ENCODE measurements around the gene TACC3.

TACC3 gene

DNA sequence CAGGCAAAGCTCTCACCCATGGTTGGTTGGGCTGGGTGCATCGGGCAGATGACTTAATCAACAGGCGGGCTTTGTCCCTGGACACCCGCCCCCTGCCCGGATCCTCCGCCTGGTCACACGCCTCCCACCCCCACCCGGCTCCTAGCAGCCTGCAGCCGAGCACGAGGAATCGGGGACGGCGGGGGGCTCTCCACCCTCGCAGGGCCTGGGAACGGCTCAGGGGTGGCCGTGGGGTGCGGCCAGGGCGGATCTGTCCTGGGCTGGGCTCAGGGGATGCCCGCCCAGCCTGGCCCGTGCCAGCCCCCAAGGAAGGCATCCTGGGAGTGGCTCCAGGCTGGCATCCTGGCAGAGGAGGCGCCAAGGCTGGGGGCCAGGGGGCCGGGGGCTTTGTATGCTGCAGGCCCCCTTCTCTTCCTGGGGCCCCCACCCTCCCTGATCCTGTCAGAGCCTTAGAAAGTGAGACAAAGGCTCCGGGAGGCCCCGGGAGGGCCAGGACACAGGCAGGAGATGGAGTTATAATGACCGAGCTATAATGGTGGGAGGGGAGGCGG lies 39.3 kb downstream of the TACC3 start:
- no peak for DNase-seq (ENCODE audit: low spot score)

DNA sequence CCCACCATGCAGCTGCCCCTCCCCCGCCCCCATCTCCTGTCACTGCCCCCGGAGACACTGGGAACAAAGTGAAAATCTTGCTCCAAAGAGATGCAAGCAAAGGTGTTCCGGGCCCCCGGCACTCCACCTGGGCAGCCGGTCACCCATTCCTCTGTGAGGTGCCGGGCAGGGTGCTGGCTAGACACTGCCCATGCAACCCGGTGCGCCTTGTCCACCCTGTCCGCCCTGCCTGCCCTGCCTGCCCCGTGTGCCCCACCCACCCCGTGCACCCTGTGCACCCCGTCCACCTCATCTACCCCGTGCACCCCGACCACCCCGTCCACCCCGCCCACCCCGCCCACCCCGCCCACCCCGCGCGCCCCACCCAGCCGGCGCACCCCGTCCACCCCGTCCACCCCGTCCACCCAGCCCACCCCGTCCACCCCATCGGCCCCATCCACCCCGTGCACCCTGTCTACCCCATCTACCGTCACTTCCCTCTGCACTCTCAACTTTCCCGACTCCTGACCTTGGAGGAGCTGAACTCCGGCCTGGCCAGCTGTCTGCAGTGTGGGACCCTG lies 39.9 kb downstream of the TACC3 start:
- no peak for DNase-seq (ENCODE audit: low spot score)

DNA sequence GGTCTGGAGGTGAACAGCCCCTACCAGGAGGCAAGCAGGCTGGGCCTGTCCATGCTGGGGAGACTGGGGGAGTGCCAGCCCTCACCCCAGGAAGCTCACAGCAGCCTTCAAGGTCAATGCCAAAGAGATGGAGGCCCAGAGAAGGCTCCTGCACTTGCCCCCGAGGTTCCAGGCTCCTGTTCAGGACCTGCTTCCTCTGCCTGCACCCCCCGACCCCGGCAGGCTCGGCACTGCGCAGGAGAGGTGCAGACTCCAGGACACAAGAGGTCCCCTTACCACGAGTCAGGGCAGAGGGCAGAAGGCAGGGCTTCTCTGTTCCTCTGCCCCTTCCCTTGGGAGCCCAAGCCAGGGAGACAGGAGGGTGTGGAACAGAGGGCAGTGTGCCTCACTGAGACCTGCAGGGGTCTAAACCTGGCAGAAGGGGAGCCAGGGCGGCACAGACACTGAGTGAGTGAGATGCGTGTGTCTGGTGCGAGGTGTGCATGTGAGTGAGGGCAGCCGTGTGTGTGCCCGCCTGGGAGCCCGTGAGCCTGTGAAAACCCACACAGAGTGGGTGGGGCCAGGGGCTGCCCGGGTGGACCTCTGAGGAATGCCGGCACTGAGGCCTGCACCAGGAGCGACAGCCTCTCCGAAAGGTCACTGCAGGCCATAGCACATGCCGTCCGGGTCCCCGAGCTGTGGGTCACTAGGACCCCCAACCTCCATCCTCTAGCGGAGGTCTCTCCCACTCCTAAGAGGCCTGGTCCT lies 41.1 kb downstream of the TACC3 start:
- DNase-seq (ENCODE audit: low spot score): no peak

DNA sequence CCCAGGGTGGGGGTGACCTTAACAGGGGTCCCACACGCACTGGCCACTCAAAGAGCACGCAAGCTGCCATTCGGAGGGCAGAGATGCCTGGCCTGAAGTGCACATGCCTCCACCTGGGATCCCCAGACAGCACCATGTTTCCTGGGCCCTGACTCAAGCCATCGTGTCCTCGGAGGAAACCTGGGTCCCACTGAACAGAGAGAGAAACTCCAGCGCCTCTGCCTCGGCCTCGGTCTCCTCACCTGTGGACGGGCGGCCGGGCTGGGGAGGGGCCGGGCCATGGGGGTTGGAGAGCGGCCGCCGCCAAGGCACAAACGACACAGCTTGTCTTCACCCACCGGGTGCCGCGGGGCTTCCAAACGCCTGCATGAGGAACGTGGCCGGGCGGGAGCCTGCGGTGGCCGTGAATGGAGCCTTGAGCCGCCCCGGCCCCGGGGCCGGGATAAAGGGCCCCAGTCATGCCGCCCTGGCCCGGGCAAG lies 41.8 kb downstream of the TACC3 start:
- no peak for DNase-seq (ENCODE audit: low spot score)

DNA sequence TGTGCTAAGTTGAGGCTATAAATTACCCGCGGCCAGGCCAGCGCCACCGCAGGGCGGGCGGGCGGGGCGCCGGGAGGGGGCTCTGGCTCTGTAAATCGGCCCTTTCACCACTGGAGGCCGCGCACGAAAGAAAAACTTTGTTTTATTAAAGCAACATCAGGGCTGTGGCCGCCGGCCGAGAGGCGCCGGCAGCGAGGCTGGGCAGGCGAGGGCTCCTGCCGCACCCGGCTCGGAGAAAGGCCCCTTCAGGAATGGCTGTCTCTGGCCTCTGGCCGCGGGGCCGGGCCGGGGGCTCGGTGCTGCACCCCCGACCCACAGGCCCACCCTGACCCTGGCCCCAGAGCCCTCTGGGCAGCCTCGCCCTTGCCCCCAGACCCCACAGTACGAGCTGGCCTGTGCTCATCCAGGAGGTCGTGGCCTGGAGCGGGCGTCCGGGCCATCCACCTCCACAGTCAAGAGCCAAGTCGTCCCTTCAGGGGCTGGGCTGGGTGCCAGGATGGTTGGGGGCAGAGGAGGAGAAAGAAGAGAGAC lies 42.3 kb downstream of the TACC3 start:
- peak; percentile 82 for DNase-seq (ENCODE audit: low spot score)

DNA sequence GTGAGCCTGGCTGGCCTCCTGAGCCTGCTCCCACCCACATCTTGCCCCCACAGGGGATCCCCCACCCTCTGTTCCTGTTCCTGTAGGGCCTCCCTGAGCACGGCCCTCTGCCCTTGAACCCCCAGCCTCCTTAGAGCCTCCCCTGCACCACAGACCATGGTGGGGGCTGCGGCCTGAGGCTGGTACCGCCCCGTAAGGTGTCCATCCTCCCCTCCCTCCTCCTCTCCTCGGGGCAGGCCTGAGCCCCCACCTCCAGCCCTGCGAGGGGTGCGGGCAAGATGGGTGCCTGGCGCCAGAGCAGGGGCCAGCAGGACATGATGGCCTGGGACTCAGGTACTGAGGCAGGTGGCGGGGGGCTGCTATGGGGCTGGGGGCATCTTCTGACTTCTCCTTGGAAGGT lies 43.3 kb downstream of the TACC3 start:
- DNase-seq (ENCODE audit: low spot score): no peak

DNA sequence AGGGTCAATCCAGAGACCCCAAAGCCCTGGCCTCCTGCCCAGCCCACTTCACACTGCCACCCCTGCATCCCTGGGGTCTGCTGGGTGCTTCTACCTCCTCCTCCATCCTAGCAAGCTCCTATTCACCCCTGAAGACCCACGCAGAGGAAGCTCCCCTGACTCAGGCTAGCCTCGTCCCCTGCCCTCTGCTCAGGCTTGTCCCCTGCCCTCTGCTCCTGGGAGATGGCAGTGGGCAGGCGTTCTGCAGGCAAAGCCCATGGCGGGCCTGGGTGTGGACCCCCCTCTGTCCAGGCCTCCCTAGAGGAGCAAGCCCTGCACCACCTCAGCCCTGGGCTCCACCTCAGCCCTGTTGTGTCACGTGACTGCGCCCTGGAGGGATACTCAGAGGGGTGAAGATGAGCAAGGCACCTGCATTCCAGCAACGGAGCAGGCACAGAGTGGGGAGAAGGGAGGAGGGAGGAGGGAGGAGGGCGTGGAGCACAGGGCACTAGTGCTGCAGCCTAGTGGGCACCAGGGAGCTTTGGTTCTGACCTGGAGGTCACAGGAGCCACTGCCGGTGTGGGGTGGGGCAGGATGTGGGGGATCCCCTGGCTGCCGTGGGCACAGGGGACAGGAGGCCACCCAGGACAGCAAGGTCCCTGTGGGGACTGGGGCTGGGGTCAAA lies 44.2 kb downstream of the TACC3 start:
- DNase-seq (ENCODE audit: low spot score): no peak

DNA sequence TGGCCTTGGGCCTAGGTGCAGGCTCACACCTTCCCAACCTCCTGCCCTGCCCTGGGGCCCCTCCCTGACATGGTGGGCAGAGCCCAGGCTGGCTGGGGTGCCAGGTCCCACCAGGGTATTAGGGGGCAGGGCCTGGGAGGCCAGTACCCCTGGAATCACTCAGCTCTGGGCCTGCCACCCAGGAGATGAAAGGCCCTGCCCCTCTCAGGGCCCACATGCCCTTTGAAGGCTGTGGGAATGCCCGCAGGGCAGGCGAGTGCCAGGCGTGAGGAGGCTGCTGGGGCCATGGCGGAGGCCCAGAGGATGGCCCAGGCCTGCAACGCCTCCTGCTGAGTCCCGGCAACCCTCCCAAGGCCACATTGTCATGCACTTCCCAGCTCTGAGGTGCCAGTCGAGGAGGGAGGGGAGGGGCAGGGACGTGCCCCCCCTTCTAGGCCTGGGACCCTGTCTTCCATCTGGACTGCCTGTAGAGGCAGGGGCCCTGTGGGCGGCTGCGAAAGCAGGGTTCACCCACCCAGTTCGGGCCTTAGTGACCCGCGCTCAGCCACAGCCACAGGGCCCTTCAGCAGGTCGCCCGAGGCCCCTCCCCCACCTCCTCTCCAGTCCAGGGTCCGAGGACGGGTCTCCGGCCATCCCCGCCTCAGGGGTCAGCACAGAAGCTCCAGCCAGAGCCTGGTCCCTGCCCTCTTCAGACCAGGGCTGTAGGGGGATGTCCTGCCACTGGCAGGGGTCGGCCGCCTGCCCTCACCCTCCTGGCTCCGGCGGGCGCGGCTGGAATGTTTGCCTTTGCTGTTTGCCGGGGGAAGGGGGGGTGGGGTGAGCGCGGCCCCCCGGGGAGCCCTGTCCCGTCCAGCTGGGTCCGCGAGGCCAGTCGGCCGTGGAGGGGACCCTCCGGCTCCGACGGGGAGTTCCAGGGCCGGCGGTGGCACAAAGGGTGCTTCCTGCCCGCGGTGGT lies 45.1 kb downstream of the TACC3 start:
- DNase-seq (ENCODE audit: low spot score): no peak

DNA sequence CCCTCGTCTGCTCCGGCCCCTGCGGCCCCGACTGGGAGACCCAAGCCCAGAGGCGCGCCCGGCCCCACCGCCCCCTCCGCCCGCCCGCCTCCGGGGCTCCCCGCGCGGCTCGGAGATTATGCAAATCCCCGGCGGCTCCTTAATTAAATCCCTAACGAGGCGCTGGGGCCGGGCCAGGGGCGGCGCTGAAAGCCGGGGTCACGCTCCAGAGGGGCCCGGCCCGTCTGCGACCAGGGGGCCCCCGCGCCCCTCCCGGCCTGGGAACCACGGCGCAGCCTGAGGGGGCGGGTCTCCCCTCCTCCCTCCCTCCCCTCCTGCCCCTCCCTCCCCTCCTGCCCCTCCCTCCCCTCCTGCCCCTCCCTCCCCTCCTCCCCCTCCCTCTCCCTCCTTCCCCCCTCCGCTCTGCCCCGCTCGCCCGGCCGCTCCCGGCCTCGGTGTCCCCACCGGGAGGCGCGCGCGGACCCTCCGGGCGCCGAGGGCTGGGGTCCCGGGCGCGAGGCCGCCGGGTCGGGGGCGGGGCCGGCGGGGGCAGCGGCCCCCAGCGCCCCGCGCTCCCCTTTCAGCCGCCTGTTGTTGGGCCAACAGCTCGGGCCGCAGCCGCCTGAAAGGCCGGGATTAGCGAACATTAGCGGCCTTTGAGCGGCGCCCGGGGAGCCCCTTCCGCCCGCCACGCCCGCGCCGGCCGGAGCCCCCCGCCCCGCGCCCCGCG lies 45.9 kb downstream of the TACC3 start:
- DNase-seq (ENCODE audit: low spot score): no peak

DNA sequence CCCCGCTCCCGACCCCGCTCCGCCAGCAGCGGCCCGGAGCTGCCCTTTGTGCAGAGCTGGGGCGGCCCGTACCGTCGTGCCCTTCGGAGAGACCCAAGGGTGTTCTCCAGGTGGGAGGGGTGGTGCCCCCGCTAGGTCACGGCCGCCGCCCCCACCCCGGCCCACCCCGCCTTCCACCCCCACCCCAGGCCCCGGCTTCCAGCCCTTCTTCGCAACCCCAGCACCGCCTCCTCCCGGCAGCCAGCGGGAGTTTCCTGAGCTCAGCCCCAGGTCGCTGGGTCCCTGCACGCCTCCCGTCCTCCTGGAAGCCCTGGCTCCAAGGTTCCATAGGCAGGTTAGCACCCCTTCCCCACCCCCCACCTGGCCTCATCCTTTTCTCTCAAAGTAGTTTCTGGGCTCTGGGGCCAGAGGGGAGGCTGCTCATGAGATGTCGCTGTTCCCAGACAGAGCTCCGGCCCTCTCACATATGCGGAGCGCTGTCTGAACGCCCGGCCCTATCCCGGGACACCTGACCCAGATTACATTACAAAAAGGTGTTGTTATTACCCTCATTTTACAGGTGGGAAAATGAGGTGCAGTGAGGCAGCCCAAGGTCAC lies 46.5 kb downstream of the TACC3 start:
- peak; percentile 62 for DNase-seq (ENCODE audit: low spot score)

DNA sequence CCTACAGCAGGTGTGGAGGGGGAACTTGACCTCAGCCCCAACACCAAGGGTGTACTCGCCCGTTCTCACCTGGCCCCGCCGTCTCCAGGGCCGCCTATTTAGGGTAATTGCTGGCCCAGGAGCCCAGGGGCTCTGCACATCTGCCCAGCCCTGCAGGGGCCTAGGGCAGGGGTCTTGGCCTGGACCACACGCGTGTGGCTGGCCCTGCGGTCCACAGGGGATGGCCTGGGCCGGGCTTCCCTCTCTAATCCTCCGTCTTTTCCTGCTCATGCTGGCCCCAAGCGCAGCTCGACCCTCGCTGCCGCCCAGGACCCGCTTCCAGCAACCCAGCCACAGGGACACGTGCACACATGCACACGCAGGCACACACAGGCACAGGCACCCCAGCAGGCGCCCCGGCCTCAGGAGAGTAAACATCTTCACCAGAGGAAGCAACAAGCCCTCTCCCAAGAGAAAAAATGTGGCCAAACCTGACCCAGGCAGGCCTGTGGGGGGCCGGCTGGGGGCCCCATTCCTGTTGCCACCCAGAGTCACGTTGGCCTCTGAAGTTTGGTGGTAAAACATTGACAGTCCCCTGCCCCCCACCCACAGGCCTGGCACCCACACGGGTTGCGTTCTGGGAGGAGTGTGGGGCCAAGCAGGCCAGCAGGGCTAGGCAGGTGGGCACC lies 47.2 kb downstream of the TACC3 start:
- no peak for DNase-seq (ENCODE audit: low spot score)

DNA sequence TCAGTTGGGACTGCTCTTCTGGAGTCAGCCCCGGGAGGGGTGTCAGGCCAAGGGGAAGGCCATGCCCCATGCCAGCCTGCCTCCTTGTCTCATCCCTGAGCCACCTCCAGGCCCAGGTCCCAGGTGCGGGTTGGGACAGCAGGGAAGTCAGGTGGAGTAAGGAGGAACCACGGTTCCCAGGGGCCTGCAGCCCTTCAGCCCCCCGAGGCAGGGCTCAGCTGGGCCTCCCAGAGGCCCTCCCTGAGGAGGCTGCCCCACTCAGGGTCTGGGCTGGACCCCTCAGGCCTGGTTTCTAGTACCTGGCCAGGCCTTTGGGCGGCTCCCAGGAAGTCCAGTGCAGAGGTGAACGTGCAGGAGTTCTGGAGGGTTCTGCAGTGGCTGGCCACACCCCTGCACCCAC lies 48.4 kb downstream of the TACC3 start:
- no peak for DNase-seq (ENCODE audit: low spot score)

DNA sequence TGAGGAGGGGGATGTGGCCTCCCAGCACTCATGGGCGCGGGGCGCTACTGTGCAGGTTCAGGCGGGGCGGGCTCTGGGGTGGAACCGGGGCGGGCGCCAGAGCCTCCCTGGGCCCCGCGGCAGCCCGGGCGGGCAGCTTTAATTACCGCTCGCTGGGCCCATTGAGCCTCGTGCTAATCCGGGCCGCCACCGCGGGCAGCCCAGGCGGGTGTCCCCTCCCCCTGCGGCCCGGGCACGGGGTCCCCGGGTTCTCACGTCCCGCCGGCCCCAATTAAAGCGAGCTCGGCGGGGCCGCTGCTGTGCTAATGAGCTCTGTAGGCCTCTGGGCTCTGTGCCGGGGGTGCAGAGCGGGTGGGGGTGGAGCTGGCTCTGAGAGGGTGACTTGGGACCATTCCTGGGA lies 48.9 kb downstream of the TACC3 start:
- no peak for DNase-seq (ENCODE audit: low spot score)

DNA sequence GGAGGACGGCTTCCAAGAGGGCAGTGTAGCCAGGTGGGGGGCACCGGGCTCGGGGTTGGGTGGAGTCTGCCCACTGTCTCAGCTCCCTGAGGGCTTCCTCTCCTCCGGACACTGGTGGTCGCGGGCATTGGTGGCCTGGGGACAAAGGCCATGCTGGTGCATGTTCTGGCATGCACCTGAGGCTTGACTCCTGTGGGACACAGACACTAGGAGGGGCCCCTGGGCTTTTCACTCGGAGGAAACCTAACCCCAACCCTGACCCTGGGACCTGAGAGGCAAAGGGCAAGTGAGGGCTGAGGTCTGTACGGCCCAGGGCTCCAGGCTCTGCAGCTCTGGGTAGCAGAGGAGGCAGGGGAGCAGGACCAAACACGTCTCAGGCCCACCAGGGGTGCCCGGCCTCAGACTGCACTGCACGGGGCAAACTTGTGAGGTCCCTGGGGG lies 49.5 kb downstream of the TACC3 start:
- no peak for DNase-seq (ENCODE audit: low spot score)

DNA sequence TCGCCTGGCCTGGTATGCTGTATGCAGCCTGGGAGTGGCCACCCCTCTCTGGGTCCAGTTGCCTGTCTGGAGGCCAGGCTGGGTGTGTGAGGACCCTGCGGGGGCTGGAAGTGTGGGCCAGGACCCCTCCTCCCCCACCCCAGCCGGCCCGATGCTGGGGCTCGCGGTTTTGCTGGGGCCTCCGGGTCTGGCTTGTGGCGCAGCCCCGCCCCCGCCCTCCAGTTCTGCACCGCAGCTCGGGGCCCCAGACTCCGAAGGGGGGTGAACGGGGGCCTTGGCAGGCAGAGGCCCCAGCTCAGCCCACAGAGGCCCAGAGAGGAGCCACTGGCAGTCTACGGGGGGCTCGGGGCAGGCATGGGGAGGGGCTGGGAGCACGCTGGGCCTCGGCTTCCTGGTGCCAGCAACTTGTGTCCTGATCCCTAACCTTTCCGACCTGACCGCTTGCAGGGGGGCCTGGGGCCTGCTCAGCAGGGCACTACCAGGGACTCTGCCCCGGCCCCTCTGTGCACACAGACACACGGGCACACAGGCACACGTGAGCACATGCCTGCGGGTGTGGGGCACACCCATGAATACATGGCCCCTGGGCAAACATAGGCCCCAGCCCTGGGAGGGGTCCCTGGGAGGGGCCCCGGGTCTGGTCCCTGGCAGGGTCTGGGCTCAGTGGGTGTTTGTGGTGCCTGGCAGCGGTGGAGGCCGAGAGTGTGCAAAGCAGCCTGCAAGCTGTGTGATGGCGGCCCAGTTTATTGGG lies 50.4 kb downstream of the TACC3 start:
- no peak for DNase-seq (ENCODE audit: low spot score)

DNA sequence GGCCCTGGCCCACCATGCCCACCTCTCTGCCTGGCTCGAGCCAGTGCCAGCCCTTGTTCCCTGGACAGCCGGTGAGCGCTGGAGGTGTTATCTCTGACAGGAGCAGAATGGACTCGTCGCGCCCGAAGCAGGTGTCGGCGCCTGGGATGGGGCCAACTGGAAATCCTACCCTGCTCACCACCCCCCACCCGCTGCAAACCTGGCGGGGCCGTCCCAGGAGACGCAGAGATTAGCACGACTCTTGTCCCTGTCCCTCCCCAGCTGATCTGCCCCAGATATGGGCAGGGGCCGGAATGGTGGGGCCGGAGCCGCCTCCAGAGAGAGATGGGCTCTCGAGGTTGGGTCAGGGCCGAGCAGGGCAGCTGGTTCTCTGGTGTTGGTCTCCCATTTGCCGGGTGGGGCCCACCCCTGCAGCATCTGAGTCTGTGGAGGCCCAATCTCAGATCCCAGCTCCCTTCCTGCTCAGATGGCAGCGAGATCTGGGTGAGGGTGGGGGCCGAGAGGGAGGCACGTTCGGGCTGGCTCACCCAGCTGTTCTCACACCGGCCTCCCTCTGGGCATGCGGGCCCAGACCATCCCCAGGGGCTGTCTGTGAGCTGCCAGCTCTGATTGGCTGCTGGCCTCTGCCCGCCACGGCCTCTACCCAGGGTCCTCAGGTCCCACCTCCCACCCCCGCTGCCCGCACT lies 51.7 kb downstream of the TACC3 start:
- DNase-seq (ENCODE audit: low spot score): no peak

DNA sequence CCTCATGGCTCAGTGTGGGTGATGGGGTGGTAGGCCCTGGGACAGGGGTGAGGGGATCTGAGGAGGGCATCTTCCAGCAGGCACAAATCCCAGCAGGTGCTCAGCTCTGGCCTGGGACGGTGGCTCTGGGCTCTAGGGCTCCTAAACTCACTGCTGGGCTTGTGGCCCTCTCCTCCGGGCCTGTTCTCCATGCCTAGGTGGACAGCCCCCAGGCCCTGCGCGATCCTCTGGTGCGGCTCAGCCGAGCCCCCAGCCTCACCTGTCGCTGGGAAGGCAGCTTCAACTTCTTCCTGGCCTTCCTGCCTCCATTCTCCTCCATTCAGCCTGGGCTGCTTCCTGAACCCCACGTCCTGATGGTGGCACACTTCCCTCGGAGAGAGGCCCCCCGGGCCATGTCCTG lies 52.4 kb downstream of the TACC3 start:
- DNase-seq (ENCODE audit: low spot score): no peak

DNA sequence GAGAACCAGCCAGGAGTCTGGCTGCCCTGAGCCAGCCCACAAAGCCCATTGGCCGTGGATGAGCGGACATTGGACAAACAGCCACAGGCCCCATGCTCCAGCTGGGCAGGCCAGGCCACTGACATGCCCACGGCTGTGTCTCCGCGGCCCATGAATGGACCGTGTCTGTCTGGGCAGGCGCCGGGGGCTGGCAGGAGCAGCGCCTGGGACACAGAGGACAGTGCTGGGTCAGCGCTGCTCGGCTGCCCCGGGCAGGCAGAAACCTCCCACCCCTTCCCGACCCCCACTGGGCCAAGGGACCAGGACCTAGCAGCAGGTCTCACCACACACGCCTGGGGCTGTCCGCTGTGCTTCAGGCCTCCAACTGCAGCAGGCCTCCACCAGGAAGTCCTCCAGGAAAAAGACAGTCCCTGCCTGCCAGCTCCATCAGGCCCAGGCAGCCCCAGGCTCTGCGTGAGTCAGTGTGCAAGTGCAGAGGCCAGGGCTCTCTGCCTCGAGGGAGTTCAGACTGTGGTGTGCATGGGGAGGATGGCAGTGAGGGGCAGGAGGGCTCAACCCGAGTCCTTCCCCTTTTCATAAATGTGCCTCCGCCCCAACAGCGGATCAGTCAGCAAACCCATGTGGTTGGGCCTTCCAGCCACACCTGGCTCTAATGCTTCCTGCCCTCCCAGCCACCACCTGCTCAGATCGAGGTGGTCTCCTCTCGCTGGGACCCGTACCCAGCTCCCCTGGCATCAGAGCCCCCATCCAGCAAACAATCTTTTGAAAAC lies 54.6 kb downstream of the TACC3 start:
- DNase-seq (ENCODE audit: low spot score): peak; percentile 35

All from AG08395 (cell line).